GM21423 (cell line): ENCODE measurements around the gene DIAPH1.

ENCODE experiments used
- ATAC-seq: cut with Tn5 transposase; IDR thresholded peaks from one replicate; pipeline ENCODE4 v1.9.1; 2021; ENCODE audit warnings: mild to moderate bottlenecking, moderate library complexity; ENCODE audit not compliant: unreplicated experiment

The DIAPH1 gene

DNA sequence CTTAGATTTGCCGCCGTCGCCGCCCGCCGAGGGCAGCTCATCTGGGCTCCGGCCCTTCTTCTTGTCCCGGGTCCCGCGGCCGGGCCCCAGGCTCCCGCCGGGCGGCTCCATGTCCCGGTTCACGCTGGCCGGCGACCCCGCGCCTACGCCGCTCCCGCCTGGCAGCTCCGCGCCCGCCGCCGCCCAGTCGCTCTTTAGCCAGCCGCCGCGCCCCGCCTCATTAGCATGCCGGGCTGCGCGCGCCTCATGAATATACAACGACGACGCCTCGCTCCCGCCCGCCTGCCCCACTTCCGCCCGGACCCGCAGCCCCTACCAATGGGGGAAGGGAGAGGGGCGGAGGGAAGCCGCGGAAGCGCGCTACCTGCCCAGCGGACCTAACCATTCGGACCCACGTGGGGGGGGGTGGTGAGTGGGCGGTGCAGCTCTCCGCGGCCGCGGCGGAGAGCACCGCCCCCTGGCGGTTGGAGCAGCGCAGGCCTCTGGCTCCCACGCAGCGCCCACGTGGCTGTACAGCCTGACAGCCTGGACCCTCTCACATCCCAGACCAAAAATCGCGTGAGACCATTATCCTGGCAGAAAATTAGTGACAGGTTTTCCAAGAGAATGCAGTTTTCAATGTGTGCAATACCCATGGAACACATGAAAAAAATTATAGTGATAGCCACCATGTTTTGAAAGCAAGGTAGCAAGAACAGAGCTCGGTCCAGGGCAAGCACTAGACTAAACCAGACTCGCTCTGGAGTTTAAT is at the start of gene DIAPH1:
Gene DIAPH1, minus strand, starts transcription at position 197 of the 751 bp plus-strand sequence. Its CDS starts 86 bp downstream, at position 111.
- peak; percentile 86 for ATAC-seq

DNA sequence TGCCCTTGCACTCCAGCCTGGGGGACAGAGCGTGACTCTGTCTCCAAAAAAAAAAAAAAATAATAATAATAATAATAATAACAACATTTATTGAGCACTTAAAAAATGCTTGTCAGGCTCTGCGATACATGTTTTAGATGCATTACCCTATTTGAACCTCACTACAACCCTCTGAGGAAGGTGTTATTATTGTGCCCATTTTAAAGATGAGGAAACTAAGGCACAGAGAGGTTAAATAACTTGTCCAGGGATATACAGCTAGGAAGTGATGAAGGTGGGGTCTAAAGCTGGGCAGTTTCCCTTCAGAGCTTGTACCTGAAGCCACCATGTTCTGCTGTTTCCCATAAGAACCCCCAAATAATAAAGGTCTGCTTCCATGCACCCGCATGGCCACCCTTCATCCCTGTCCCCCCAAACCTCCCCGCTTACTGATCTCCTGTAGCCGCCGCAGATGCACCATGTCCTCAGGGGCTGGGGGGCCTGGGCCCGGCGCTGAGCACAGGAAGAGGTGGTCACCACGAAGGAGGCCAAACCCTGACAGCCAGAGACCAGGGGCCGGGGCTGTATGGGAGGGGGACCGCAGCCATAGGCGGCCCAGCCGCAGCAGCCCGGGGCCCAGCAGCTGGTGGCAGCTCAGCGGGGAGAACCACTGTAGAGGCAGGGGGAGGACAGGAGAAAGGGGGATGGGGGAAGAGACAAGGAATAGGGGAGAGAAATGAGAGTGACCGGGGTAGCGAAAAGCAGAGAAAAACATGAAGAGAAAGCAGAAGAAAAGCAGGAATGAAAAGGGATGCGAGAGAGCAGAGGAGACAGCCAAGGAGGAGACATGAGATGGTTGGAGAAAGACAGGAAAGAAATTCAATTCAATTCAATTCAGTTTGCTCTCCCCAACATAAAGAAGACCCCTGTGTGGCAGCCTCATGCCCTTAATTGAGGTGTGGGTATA is 47.5 kb upstream of the DIAPH1 start:
- no peak for ATAC-seq

DNA sequence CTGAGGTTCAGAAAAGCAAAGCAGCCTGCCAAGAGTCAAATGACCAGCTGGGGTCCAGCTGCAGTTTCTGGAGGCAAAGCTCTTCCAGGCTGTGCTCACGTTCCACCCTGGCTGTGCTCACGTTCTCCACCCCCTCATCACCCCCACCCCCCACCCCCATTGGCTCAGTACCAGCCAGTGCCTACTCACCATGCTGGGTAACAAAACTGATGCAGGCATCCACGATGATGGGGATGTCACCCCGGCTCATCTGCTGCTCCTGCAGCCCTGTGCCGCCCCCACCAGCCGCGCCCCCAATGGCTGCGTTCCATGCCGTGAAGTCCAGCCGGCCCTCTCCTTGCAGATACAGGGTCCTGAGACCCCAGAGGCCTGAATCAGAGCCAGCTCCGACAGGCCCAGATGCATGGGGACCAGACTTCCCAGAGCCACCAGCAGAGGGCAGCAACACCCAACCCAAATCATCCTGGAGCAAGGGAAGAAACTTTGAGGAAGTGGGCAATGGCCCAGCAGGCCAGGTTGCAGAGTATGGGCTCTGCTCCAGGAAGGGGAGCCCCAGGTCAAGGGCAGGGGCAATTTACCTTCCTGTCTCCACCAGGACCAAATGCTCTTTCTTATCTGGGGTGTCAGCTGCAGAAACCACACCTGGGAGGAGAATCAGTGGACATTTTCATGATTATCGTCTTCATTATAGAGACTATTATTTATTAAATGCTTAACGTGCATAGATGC is 46.1 kb upstream of the DIAPH1 start:
- peak; percentile 92 for ATAC-seq

DNA sequence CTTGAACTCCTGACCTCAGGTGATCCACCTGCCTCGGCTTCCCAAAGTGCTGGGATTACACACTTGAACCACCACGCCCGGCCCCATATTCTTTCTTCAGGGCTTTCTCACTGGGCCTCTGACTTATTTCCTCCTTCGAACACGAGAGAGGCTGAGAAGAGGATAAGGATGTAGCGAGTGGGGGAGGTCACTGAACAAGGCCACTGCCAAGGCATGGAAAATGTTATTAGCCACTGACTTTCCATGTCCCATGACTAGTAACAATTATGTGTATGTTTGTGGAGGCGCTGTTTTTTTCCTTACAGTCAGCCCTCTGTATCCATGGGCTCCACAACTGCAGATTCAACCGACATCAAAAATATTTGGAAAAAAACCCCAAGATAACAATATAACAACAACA is 44.7 kb upstream of the DIAPH1 start:
- ATAC-seq: no peak

DNA sequence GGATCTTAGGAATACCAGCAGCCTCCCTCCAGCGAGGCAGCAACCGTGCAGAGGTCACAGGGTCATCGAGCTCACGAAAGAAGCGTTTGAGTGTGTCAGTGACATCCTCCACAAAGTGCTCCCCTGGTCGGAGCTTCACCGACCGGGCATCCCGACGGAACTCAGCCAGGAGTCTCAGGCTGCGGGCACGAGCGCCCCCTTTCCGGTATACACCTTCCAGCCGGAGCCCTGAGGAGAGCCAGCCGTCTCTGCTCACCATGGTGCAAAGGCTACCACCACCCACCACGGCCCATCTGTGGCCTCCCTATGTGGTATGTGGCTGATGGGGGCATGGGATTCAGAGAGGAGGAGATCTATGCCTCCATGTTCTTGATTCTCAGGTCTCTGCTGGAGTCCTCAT is 43.2 kb upstream of the DIAPH1 start:
- ATAC-seq: no peak

DNA sequence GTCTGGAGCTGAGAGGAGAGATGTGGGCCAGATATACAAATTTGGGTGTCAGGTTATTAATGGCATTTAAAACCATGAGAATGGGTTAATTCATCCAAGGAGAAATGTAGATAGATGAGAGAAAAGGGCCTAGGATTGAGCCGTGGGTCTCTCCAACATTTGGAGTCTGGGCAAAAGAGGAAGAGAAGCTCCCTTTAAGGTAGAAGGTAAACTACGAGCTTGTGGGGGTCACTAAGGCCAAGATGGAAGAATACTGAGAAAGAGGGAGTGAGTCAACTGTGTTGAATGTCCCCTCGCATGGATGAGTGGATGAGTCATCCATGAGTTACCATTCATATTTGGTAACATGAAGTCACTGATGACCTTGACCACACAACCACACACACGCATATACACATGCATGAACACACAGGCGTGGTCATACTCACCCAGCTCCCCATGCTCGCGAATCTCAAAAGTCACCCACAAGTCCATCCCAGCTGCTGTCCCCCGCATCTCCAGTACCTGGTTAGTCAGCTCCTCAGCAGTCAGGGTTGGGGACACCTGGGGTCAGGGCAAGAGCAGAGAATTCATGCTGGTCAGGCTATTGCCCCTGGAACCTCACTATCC is 39.2 kb upstream of the DIAPH1 start:
- ATAC-seq: peak; percentile 59

DNA sequence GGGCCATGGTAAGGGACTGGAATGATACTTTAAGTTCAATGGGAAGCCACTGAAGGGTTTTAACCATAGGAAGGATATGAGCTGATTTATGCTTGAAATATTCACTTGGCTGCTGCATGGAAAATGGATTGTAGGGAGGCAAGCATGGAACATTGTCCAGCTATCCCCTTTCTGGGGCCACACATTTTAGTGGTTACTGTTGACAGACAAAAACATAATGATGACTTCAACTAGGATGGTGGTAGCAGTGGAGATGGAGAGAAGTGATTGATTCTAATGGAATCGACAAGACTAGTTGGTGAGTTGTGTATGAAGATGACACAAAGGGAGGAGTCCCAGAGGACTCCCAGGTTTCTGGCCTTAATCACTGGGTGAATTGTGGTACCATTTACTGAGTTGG is 38.6 kb upstream of the DIAPH1 start:
- ATAC-seq: no peak

DNA sequence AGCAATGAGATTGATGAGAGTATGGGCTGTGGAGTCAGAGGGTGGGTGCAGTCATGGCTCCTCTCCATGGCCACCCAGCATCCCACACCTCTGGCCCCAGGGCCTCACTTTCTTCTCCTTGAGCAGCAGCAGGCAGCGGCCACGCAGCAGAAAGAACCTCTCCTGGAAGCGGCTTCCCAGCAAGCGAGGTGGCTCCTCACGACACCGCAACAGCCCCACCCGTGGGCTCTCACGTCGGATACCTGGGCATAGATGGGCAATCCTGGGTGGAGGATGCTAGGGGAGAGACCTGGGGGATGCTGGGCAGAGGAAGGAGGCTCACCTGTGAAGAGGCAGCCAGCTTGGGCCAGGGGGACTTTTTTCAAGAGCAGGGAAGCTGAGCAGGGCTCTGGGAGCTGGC is 37.6 kb upstream of the DIAPH1 start:
- ATAC-seq: no peak

DNA sequence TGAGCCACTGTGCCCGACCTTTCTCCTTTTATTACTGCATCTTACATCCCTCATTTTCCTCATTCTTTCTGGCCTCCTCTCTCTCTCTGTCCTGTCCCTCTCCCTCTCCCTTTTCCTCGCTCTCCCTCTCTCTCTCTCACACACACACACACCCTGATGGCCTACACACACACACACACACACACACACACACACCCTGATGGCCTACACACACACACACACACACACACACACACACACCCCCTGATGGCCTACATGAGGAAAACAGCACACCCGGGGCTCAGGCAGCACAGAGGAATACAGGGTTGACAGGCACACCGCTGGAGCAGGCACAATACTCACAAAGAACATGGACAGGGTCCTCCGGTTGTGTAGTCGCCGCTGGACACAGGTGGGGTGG is 36.2 kb upstream of the DIAPH1 start:
- ATAC-seq: no peak

DNA sequence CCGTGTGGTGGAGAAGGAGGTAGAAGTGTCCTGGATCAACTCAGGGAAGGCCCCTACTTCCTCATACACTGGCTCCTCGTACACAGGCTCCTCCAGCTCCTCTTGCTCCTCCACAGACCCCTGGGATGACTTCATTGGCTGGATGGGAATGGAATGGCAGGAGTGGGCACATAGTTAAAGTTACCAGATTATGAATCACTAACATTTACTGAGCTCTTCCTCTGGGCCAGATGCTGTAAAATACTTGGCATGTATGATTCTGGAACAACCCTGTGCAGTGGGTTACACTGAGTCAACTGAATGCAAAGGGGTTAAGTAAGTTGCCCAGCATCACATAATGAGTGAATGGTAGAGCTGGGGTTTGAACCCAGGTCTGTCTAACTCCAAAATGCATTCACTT is 35.5 kb upstream of the DIAPH1 start:
- ATAC-seq: no peak

DNA sequence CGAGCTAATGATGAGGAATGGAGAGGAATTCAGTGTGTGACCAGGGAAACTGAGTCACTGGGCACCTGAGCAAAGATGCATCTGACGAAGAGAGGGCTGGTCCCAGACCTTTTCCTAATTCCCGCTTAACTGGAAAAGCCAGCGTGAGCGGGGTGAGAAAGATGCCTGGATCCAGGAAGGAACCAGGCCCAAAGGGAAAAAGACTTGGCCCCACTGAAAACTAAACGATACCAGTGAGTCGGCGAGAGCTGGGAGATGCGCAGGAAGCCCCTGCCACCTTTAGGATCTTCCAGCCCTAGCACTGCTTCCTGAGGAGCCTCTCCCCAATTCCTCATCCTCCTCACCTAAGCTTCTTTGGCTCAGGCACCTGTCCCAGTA is 32.9 kb upstream of the DIAPH1 start:
- ATAC-seq: no peak

DNA sequence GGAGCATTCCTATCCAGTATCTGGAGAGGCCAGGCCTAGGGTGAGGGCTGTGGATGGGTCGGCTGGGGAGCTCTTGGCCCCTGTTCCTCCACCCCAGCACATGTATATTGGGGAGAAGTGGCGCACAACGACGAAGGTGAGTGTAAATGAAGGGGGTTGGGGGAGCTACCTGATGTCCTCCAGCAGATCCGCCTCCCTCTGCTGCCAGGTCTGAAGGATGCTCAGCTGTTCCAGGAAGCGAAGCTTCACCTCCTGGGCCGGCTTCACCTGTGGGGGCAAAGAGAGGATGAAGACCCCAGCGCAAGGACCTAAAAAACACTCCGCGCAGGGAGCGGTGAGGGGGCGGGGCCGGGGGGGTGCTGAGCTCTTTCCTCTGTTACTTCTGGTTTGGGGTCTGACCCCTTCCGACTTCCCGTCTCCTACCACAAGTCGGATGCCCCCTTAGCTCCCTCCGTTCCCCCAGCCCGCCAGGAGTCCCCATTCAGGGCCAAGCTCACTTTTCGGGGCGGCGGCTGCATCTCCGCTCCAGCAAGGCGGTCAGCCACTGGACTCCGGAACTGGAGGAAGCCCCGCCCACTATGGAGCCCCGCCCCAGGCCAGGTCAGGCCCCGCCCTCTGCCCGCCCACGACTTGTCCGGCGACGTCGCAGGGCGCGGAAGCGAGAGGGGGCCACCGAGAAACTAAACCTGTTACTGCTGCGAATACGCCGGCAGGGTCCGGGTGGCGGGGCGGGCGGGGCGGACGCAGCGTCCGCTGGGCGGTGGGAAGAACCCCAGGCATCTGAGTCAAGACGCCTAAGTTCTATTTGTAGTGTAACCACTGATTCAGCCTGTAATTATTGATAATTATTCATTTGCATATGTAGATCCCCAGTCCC is 32.3 kb upstream of the DIAPH1 start, which contains the start of gene FCHSD1:
Gene FCHSD1, minus strand, starts transcription at position 568 of the 877 bp plus-strand sequence. Its CDS starts 50 bp downstream, at position 518.
- peak; percentile 97 for ATAC-seq

DNA sequence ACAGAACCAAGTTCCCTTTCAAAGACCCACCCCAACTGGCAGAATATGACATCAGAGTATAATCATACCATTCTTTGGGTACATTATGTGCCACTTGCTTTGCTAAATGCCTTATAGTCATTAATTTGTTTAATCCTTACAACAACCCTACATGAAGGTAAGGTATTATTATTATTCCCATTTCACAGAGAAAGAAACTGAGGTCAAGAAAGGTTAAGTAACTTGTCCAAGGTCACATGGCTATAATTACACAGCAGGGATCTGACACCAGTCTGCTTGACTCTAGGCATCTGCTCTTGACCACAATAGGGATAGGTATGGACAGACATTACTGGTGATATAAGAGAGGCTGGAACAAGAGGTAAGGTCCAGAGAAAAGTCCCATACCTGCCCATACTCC is 31.2 kb upstream of the DIAPH1 start:
- ATAC-seq: no peak

DNA sequence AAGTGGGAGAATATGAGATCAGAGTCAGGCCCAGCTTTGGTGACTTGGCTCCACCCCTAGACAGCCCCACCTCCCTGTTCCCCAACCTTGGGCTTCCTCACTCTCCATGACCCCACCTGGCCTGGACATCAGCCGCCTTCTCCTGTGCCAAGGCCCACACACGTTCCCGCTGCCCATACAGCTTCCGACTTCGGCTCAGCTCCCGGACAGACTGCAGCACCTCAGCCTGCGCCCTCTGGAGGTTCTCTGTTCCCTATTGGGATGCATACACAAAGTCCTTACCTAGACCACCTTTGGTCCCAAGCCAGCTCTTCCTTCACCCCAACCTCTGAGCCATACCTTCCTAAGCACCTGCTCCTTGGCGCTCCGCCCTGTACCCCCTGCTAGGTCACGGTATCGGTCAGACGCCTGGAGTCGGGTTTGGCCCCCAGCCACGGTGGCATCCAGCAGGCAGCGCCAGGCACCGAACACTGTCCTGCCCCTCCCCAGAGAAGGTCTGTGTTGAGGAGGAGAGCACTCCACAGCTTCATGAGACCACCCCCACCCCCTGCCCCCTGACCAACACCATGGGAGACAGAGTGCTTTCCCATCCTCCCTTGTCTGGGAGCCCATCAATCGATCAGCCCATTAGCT is 30.4 kb upstream of the DIAPH1 start:
- ATAC-seq: no peak

DNA sequence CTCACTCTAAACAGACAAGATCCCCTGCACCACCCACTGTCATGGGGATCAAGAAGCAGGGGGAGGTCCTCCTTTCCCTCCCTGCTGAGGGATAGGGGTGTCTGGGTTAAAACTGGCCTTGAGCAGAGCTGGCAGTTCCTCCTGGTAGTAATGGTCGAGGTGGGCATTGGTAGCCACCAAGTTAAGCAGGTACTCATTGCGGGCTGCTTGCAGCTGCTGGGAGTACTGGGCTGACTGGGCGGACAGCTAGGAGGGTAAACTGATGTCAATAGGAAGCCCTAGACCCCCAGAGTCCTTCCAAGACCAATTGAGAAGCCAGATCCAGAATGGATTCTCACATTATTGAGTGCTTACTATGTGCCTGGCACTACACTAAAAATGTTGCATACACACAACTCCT is 29.1 kb upstream of the DIAPH1 start:
- no peak for ATAC-seq

DNA sequence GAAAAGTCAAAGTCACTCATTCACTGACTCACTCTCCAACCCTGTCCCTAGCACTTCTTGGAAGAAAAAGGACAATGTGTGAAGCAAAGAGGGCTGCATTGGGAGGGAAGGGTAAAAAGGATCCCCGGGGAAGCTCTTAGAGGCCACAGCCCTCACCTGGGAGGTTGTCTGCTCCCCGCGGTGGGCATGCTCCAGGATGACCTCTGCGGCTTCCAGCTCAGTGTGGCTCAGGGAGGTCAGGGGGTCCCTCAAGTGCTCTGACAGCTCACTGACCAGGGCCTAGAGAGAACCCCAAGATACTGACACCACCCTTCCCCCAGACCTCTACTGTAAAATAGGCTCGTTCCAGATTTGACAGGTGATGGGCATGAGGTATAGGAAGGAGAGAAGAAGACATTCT is 28.4 kb upstream of the DIAPH1 start:
- no peak for ATAC-seq

DNA sequence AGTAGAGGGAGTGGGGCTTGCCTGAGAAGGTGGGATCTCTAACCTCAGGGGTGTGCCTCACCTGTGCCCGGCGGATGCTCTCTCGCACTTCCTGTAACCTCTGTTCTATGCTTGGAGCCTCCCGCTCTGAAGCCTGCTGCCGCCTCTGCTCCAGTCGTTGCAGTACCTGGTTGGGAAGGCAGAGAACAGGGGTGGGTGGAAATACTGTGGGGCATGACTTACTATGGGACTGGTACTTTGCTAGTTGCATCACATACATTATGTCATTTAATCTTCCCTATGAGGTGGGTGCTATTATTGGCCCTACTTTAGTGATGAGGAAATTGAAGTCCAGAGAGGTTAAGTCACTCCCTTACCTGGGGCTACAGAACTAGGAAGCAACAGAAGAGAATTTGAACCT is 27.2 kb upstream of the DIAPH1 start:
- no peak for ATAC-seq

DNA sequence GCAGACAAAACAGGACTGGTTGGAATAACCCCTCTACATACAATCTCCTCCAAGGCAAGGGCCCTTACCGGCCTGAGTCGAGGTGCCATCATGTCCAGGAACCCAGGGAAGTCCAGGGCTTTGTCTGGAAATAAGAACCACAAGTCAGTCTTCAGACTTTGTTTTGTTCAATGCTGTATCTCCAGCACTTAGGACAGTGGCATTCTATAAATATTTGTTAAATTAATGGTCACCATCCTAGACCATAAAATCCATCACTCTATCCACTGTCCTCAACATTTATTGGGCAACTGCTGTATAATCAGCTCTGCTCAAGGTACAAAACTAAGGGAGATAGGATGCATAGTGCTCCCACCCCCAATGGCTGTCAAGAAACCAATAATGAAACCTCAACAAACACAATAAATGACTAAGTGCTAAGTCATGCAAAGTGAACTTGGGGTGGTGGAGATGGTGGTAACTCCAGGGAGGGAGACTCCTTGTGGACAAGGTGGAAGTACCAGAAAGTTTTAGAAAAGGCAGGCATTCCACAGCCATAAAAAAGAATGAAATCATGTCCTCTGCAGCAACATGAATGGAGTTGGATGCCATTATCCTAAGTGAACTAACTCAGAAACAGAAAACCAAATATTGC is 23.0 kb upstream of the DIAPH1 start:
- ATAC-seq: peak; percentile 44

DNA sequence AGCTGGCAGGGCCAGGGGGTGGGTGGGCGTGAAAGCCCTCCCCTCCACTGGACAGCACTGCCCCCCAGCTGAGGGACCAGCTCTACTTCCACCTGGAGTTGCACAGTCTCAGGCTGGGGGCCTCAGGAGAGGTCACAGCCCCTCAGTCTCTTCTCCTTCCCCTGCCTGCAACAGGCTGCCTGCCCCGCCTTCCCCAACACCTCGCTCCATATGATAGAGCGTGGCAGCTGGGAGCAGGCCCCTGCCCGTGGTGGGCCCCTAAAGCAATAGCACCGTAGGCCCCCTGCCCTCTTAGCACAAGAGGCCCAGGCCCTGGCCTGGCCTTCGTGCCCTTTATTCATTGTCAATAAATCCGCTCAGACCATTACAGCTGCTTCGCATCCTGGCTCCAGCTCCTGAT is 21.9 kb upstream of the DIAPH1 start:
- no peak for ATAC-seq
